WERI-Rb-1 (cell line): ENCODE results near the gene OR5H2.
"Not testable (repeated sequence)": the region's sequence is repeated elsewhere in the genome, so short reads cannot be mapped to it uniquely, and the experiment has no call there.

Experiments
- DNase-seq: peaks from one replicate; pipeline ENCODE4 v3.0.0-alpha.2; 2020
- H3K27ac ChIP-seq: fragments of 250-450 bp; sonication (Bioruptor Pico); 2 replicates; pipeline ENCODE4 v1.5.1; 2020; ENCODE audit warnings: mild to moderate bottlenecking, moderate library complexity
- H3K27me3 ChIP-seq: fragments of 250-450 bp; sonication (Bioruptor Pico); 2 replicates; pipeline ENCODE4 v1.5.1; 2021; ENCODE audit warnings: mild to moderate bottlenecking, low read depth, moderate library complexity; ENCODE audit not compliant: insufficient read depth, severe bottlenecking
- H3K36me3 ChIP-seq: fragments of 250-450 bp; sonication (Bioruptor Pico); 2 replicates; pipeline ENCODE4 v1.5.1; 2020; ENCODE audit warnings: mild to moderate bottlenecking, moderate library complexity
- H3K4me3 ChIP-seq: 2 replicates; pipeline ENCODE4 v1.5.1; 2011; ENCODE audit warnings: low read depth, mild to moderate bottlenecking, control low read depth, low read length
- H3K9me3 ChIP-seq: fragments of 250-450 bp; sonication (Bioruptor Pico); 2 replicates; pipeline ENCODE4 v1.5.1; 2021; ENCODE audit warnings: mild to moderate bottlenecking, moderate library complexity; ENCODE audit not compliant: severe bottlenecking
- TF ChIP-seq, protein P1 (sequence below): IDR thresholded peaks from 2 replicates; pipeline ENCODE4 v1.5.1; 2011; ENCODE audit warnings: low read depth, mild to moderate bottlenecking, control low read depth, inconsistent platforms, low read length

OR5H2 gene

DNA sequence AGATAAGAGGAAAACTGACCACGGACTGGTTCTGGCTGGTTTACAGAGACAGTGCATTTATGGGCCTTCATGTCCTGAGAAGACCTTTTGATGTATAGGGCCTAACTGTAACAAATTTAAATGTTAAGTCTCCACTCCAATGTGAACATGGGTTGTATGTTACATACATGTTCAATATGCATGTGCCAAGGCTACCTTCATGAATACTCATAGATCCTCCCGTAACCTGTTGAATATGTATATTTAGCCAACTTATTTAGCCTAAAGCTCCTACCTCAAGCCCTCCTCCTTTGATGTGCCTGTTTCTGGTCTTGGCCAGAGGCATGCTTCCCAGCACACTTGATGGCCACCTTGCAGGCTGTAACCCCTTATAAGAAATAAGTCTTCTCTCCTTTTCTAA is at the start of gene OR5H2:
Gene OR5H2, plus strand, starts transcription at position 301 of the 400 bp plus-strand sequence. CDS start 398 bp downstream, outside the sequence.
- no peak for DNase-seq
- H3K27me3 ChIP-seq = peaks cover 22% of the 10 kb centered on the region
- H3K4me3 ChIP-seq = no peak within 1 kb of the TSS
- H3K9me3 ChIP-seq = no peaks in the 10 kb centered on the region
- TF ChIP-seq, protein P1, sequence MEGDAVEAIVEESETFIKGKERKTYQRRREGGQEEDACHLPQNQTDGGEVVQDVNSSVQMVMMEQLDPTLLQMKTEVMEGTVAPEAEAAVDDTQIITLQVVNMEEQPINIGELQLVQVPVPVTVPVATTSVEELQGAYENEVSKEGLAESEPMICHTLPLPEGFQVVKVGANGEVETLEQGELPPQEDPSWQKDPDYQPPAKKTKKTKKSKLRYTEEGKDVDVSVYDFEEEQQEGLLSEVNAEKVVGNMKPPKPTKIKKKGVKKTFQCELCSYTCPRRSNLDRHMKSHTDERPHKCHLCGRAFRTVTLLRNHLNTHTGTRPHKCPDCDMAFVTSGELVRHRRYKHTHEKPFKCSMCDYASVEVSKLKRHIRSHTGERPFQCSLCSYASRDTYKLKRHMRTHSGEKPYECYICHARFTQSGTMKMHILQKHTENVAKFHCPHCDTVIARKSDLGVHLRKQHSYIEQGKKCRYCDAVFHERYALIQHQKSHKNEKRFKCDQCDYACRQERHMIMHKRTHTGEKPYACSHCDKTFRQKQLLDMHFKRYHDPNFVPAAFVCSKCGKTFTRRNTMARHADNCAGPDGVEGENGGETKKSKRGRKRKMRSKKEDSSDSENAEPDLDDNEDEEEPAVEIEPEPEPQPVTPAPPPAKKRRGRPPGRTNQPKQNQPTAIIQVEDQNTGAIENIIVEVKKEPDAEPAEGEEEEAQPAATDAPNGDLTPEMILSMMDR = no peak
- no peak within 1 kb of the TSS for H3K27ac ChIP-seq
- H3K36me3 ChIP-seq = no peaks in the 10 kb centered on the region

- TF ChIP-seq, protein P1 = no peak
- Histone ChIP-seq H3K9me3 (no peaks in the 10 kb centered on the region), H3K27me3 (peaks cover 10% of the 10 kb centered on the region), H3K4me3 (no peak overlapping the region), H3K36me3 (no peaks in the 10 kb centered on the region), H3K27ac (no peak overlapping the region)
- DNase-seq = no peak
Observed at GRCh38 chr3:98233468-98233867, 48.8 kb upstream of the OR5H2 start.

DNA sequence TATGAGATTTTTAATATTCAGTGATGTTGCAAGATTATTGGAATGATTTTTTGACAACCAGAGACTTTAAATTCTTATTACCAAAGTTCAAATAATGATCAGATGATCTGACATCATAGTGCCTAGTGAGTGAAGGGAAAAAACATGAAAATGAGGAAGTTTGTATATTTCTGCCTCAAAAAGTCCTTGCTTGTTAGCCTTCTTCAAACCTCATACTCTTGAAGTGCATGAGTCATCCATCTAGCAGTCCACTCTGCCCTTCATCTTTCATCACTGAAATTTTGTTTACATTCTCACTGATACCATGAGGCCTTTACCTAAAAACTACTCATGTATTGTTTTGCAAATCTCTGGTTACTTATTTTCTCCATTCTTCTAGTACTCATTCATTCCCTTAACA is 42.2 kb upstream of the OR5H2 start:
- Histone ChIP-seq H3K27ac (no peak overlapping the region), H3K4me3 (no peak overlapping the region), H3K9me3 (no peaks in the 10 kb centered on the region), H3K27me3 (peaks cover 28% of the 10 kb centered on the region), H3K36me3 (no peaks in the 10 kb centered on the region)
- TF ChIP-seq, protein P1 = no peak
- no peak for DNase-seq

DNA sequence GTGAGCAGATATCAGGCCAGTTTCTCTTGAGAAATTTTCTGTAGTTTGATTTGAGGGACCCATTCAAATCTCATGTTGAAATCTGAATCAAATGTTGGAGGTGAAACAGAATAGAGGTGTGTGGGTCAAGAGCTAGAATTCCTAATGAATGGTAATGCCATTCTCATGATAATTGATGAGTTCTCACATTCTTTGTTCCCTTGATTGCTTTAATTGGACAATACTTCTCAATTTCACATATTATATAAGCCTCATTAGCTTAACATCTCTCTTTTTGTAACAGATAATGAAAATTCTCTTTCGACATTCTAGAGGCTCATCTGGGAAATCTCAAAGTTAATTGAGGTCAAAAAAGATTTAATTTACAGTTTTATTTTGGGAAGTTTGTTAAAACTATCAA is 40.1 kb upstream of the OR5H2 start:
- no peak for DNase-seq
- no peak overlapping the region for H3K4me3 ChIP-seq
- no peaks in the 10 kb centered on the region for H3K36me3 ChIP-seq
- H3K27me3 ChIP-seq = peaks cover 26% of the 10 kb centered on the region
- no peak overlapping the region for H3K27ac ChIP-seq
- TF ChIP-seq, protein P1 = no peak
- H3K9me3 ChIP-seq = no peaks in the 10 kb centered on the region

DNA sequence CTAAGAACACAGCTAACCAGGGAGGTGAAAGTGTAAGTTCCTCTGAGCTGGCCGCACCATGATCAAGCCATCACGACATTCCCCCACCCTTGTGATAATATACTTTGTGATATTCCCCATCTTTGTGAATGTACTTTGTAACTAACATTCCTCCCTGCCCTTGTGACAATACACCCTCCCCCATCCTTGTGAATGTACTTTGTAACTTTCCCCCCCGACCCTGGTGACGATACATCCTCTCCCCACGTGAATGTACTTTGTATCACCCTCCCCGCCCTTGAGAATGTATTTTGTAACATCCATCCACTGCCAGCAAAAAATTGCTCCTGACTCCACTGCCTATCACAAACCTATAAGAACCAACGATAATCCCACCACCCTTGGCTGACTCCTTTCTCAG is 38.5 kb upstream of the OR5H2 start:
- DNase-seq = no peak
- Histone ChIP-seq H3K4me3 (no peak overlapping the region), H3K36me3 (no peaks in the 10 kb centered on the region), H3K9me3 (no peaks in the 10 kb centered on the region), H3K27me3 (peaks cover 26% of the 10 kb centered on the region), H3K27ac (no peak overlapping the region)
- TF ChIP-seq, protein P1 = no peak

- no peak for DNase-seq
- H3K27me3 ChIP-seq = peaks cover 24% of the 10 kb centered on the region
- TF ChIP-seq, protein P1 = no peak
Observed at GRCh38 chr3:98246142-98246541, 36.2 kb upstream of the OR5H2 start.

DNA sequence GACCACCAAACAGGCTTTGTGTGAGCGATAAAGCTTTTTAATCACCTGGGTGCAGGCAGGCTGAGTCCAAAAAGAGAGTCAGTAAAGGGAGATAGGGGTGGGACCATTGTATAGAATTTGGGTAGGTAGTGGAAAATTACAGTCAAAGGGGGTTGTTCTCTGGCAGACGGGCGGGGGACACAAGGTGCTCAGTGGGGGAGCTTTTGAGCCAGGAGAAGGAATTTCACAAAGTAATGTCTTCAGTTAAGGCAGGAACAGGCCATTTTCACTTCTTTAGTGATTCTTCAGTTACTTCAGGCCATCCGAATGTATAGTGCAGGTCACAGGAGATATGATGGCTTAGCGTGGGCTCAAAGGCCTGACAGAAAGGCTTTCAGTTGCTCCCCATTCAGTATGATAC is 26.3 kb upstream of the OR5H2 start:
- not testable (repeated sequence) for H3K27ac ChIP-seq, DNase-seq, H3K4me3 ChIP-seq, H3K9me3 ChIP-seq, H3K27me3 ChIP-seq, H3K36me3 ChIP-seq

More at GRCh38 chr3:98246142-98246541, 36.2 kb upstream of the OR5H2 start:
- no peak overlapping the region for H3K4me3 ChIP-seq
- H3K27ac ChIP-seq = no peak overlapping the region
- no peaks in the 10 kb centered on the region for H3K36me3 ChIP-seq
- H3K9me3 ChIP-seq = no peaks in the 10 kb centered on the region
